RWPE2 (cell line): ENCODE data around the gene ZNF787.
"Not testable (repeated sequence)": the region's sequence is repeated elsewhere in the genome, so short reads cannot be mapped to it uniquely, and the experiment has no call there.

ENCODE experiments used
- ATAC-seq: fragments of 200-7000 bp; cut with Tn5 transposase; 3 replicates; pipeline ENCODE4 v1.9.1; 2021; ENCODE audit warnings: low read depth
- DNase-seq: peaks from one replicate; pipeline ENCODE4 v3.0.0-alpha.2; 2020; ENCODE audit warnings: low spot score
- H3K27ac ChIP-seq: fragments of 450-650 bp; 2 replicates; pipeline ENCODE4 v1.5.1; 2017; ENCODE audit warnings: mild to moderate bottlenecking; ENCODE audit not compliant: poor library complexity, severe bottlenecking
- H3K27me3 ChIP-seq: fragments of 250-450 bp; sonication (Bioruptor Pico); 2 replicates; pipeline ENCODE4 v1.5.1; 2021; ENCODE audit warnings: mild to moderate bottlenecking, moderate library complexity; ENCODE audit not compliant: insufficient read depth, poor library complexity, severe bottlenecking
- H3K36me3 ChIP-seq: fragments of 250-450 bp; sonication (Bioruptor Pico); 2 replicates; pipeline ENCODE4 v1.5.1; 2020; ENCODE audit warnings: low read depth, mild to moderate bottlenecking, moderate library complexity
- H3K4me1 ChIP-seq: fragments of 250-450 bp; sonication (Bioruptor Pico); 2 replicates; pipeline ENCODE4 v1.5.1; 2021; ENCODE audit warnings: mild to moderate bottlenecking, moderate library complexity; ENCODE audit not compliant: insufficient read depth, poor library complexity, severe bottlenecking
- H3K4me3 ChIP-seq: fragments of 250-450 bp; sonication (Bioruptor Pico); 2 replicates; pipeline ENCODE4 v1.5.1; 2021; ENCODE audit warnings: mild to moderate bottlenecking, moderate library complexity; ENCODE audit not compliant: severe bottlenecking
- H3K9me3 ChIP-seq: fragments of 250-450 bp; sonication (Bioruptor Pico); 2 replicates; pipeline ENCODE4 v1.5.1; 2021; ENCODE audit warnings: mild to moderate bottlenecking, moderate library complexity; ENCODE audit not compliant: severe bottlenecking
- TF ChIP-seq, protein P1 (sequence below): fragments of 450-650 bp; IDR thresholded peaks from one replicate; pipeline ENCODE4 v1.5.1; 2017; ENCODE audit warnings: mild to moderate bottlenecking, moderate library complexity; ENCODE audit not compliant: poor library complexity, severe bottlenecking

Gene ZNF787

DNA sequence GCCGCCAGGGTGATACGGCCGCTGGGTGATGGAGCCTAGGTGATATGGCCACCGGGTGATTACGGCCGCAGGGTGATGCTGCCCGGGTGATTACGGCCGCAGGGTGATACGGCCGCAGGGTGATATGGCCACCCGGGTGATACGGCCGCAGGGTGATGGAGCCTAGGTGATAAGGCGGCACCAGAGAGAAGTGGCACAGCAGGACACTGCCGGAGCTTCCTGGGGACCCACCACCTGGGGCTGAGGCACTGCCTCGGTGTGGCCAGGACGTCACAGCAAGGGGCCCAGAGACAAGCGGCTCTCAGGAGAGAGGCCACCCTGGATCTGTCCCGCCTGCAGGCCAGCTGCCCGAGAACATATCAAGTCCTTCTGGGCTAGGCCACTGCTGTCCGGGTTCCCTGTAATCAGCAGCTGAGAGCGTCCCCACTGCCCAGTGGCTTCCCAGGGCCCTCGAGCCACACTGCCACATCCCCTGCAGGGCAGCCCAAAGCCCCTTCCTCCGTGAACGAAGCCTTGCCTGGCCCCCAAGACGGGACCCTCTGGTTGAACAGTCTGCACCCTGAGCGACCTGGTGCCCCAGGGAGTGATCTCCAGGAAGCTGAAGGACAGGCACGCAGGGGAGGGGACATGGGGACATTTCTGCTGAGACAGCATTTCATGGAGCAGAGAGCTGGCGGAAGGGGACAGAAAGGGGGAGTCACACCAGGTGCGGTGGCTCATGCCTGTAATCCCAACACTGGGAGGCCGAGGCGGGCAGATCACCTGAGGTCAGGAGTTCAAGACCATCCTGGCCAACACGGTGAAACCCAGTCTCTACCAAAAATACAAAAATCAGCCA, 22.1 kb downstream of the ZNF787 start:
- Histone ChIP-seq H3K36me3 (peaks cover 30% of the 10 kb centered on the region), H3K4me1 (no peaks in the 10 kb centered on the region), H3K9me3 (no peaks in the 10 kb centered on the region), H3K27me3 (no peaks in the 10 kb centered on the region), H3K4me3 (no peak overlapping the region), H3K27ac (no peak overlapping the region)
- ATAC-seq, result no peak
- no peak for DNase-seq
- TF ChIP-seq, protein P1, sequence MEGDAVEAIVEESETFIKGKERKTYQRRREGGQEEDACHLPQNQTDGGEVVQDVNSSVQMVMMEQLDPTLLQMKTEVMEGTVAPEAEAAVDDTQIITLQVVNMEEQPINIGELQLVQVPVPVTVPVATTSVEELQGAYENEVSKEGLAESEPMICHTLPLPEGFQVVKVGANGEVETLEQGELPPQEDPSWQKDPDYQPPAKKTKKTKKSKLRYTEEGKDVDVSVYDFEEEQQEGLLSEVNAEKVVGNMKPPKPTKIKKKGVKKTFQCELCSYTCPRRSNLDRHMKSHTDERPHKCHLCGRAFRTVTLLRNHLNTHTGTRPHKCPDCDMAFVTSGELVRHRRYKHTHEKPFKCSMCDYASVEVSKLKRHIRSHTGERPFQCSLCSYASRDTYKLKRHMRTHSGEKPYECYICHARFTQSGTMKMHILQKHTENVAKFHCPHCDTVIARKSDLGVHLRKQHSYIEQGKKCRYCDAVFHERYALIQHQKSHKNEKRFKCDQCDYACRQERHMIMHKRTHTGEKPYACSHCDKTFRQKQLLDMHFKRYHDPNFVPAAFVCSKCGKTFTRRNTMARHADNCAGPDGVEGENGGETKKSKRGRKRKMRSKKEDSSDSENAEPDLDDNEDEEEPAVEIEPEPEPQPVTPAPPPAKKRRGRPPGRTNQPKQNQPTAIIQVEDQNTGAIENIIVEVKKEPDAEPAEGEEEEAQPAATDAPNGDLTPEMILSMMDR, result no peak

DNA sequence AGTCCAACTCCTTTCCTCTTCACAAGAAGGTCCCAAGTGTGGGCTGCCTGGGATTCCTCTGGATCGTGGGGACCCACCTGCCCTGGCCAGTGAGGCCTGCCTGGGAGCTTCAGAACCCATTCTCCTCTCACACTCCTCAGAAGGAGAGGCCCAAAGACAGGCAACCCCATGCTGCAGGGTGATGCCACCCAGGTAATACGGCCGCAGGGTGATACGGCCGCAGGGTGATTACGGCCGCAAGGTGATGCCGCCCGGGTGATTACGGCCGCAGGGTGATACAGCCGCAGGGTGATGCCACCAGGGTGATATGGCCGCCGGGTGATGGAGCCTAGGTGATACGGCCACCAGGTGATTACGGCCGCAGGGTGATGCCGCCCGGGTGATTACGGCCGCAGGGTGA, 22.9 kb downstream of the ZNF787 start:
- H3K9me3 ChIP-seq, H3K27ac ChIP-seq, ATAC-seq, H3K4me3 ChIP-seq, H3K4me1 ChIP-seq, H3K27me3 ChIP-seq, DNase-seq: not testable (repeated sequence)
- peaks cover 34% of the 10 kb centered on the region for H3K36me3 ChIP-seq

DNA sequence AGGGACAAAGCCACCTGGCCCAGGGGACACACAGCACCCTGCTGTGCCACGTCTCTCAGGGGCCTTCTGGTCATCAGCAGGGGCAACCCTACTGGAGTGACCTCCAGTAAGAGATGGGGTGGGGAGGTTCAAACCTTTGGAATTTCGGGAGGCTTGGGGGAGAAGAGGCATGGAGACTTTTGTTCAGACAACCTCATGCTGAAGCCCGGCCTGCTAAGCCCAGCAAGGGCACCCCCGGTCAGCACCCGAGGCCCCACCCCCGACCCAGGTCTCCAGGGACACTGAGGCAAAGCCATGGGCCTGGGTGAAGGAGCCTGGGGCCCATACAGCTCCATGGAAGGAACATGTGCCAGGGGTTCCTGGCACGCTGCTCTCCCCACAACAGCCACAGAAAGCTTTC, 23.3 kb downstream of the ZNF787 start:
- Histone ChIP-seq H3K36me3 (peaks cover 34% of the 10 kb centered on the region), H3K9me3 (no peaks in the 10 kb centered on the region), H3K4me3 (no peak overlapping the region), H3K4me1 (no peaks in the 10 kb centered on the region), H3K27ac (no peak overlapping the region), H3K27me3 (no peaks in the 10 kb centered on the region)
- ATAC-seq (no peak), DNase-seq (no peak)
- TF ChIP-seq, protein P1, result no peak

DNA sequence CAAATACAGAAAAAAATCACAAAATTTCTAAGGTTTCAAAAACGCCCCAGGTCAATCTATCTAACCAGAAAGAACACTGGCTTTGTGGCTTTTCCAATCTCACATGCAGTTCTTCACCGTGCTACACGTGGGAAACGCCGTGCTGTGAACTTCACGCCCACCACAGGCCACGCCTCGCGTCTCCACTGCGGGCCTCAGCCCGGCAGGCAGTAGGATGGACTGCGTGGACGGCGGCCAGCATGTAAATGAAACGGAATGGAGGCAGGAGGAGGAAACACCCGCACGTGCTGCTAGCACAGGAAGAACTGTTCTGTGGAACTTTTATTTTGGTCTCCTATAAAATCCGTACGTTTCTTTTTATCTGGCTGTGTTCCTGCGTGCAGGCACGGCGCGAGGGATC, 23.8 kb downstream of the ZNF787 start:
- Histone ChIP-seq H3K36me3 (peaks cover 34% of the 10 kb centered on the region), H3K27me3 (no peaks in the 10 kb centered on the region), H3K27ac (no peak overlapping the region), H3K4me3 (no peak overlapping the region), H3K9me3 (no peaks in the 10 kb centered on the region), H3K4me1 (no peaks in the 10 kb centered on the region)
- ATAC-seq (no peak), DNase-seq (no peak)
- TF ChIP-seq, protein P1, result no peak

DNA sequence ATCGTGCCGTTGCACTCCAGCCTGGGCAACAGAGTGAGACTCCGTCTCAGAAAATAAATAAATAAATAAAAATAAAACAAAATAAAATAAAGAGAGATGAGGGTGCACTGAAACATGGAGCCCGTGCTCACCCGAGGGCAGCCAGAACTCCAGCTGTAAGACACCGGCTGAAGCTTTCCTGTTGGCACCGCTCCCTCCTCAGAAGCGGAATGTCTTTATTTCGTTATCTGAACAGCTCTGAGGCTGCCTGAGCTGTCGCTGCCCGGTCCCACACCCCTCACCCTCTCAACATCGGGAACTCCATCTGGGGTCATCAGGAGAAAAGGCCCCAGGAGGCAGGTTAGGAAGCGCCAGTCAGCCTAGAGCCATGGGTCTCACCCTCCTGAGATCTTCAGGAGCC, 24.4 kb downstream of the ZNF787 start:
- no peaks in the 10 kb centered on the region for H3K27me3 ChIP-seq
- ATAC-seq, result no peak
- H3K27ac ChIP-seq, result no peak overlapping the region
- no peak for DNase-seq
- no peaks in the 10 kb centered on the region for H3K4me1 ChIP-seq
- no peaks in the 10 kb centered on the region for H3K9me3 ChIP-seq
- H3K4me3 ChIP-seq, result no peak overlapping the region
- peaks cover 27% of the 10 kb centered on the region for H3K36me3 ChIP-seq
- TF ChIP-seq, protein P1, result no peak
